OCI-LY7 (cell line): ENCODE results near the gene CLEC2L.

Source experiments
- CTCF ChIP-seq: fragments of 200-600 bp; sonication (generic); conservative IDR thresholded peaks from 2 replicates; pipeline ENCODE4 v1.5.1; 2014; ENCODE audit warnings: mild to moderate bottlenecking, antibody characterized with exemption, low read length, moderate library complexity, mixed read lengths
- EZH2phosphoT487 ChIP-seq: fragments of 200-600 bp; sonication (generic); IDR thresholded peaks from 2 replicates; pipeline ENCODE4 v1.6.1; 2018; ENCODE audit warnings: low read depth, borderline replicate concordance, mild to moderate bottlenecking, mixed run types, antibody characterized with exemption, low read length, moderate library complexity, mixed read lengths

GRCh38 chr7:139476891-139477290 lies 46.6 kb upstream of the CLEC2L start:
- no peak for TF ChIP-seq CTCF
- TF ChIP-seq EZH2phosphoT487, result no peak
